Right lobe of liver (tissue), 6 donors: ENCODE data around the gene HDAC10. TPM values are rescaled to one million over a fixed set of nuclear protein-coding genes. Genes with fewer than 3 reads are reported as not detected.
A peak's percentile ranks its signal among the peaks of the same experiment; 100 is the strongest.

Experiments
- ATAC-seq, 4 donors: fragments of 200-7000 bp; cut with Tn5 transposase; one replicate each; pipeline ENCODE4 v1.9.1; 2020; ENCODE audit warnings: mild to moderate bottlenecking in 4 of 4, moderate library complexity in 4 of 4
- DNase-seq, 3 donors: peaks; one replicate each; pipeline ENCODE4 v3.0.0-alpha.2; 2020
- H3K27ac ChIP-seq, 3 donors: fragments of 200-600 bp; one replicate each; pipeline ENCODE4 v1.8.0; 2022
- H3K27me3 ChIP-seq, 2 donors: fragments of 200-600 bp; one replicate each; pipeline ENCODE4 v1.8.0; 2022
- H3K36me3 ChIP-seq, 4 donors: fragments of 200-600 bp; sonication (generic) in 1 of 4; one replicate each; pipeline versions ENCODE4 v1.5.1 to v1.8.0; 2017 to 2022; ENCODE audit warnings: control low read depth in 1 of 4
- H3K4me1 ChIP-seq, 4 donors: fragments of 200-600 bp; sonication (generic) in 1 of 4; one replicate each; pipeline versions ENCODE4 v1.5.1 to v1.8.0; 2017 to 2022; ENCODE audit warnings: control low read depth in 1 of 4
- H3K4me3 ChIP-seq, 3 donors: fragments of 200-600 bp; one replicate each; pipeline ENCODE4 v1.8.0; 2022
- H3K9me3 ChIP-seq, 4 donors: fragments of 200-600 bp; sonication (generic) in 1 of 4; one replicate each; pipeline versions ENCODE4 v1.5.1 to v1.8.0; 2017 to 2022; ENCODE audit warnings: control low read depth in 1 of 4
- POLR2A ChIP-seq: fragments of 450-650 bp; IDR thresholded peaks from one replicate; pipeline ENCODE4 v1.6.1; 2017; ENCODE audit warnings: antibody characterized with exemption, mild to moderate bottlenecking
- WGBS: methylation state at CpG from one replicate; pipeline ENCODE4 v1.1.6; 2018; ENCODE audit warnings: low coverage, low lambda C conversion rate; ENCODE audit not compliant: insufficient coverage; ENCODE audit errors: missing lambda C conversion rate; 5-methylcytosine and 5-hydroxymethylcytosine counted together
- intact Hi-C, 2 donors: fragments of 100-400 bp; cut with DNase I; formaldehyde crosslinking; loops; one replicate each; pipeline versions ENCODE4 v1.11.2 to v1.14.1; 2022
- total RNA-seq, 6 experiments: library from RNA; depleted of rRNA in 2 of 6; stranded (reverse); fragments of >200 nt in 2 of 6; fragmentation: NEBNext Ultra II Directional in 3 of 6; extraction: Animal tissue kit (Norgen Biotek cat#: 25700) in 3 of 6; gene quantifications; one replicate each; pipeline versions ENCODE4 v1.1.0 to v1.2.4, GENCODE V29; 2016 to 2023
- TF ChIP-seq, protein P1 (sequence below), 4 donors: fragments of 200-600 bp in 3 of 4; fragments of 450-650 bp in 1 of 4; IDR thresholded peaks; one replicate each; pipeline versions ENCODE4 v1.5.1 to v1.8.0; 2016 to 2022; ENCODE audit warnings: antibody characterized with exemption in 4 of 4, mild to moderate bottlenecking in 2 of 4
- donor health status: DM: no; HTN: yes; CAD: no.
- donor health status: DM: no; HTN: no; CAD: no.
- donor health status: DM: no; HTN: no; CAD: no.
- donor health status: DM: no; HTN: yes; CAD: no.
- donor health status: DM: no; HTN: yes; CAD: no.

HDAC10 gene
- total RNA-seq, 6 experiments from 2014 or later: 19.6 to 30.5 (median 23.0) TPM

DNA sequence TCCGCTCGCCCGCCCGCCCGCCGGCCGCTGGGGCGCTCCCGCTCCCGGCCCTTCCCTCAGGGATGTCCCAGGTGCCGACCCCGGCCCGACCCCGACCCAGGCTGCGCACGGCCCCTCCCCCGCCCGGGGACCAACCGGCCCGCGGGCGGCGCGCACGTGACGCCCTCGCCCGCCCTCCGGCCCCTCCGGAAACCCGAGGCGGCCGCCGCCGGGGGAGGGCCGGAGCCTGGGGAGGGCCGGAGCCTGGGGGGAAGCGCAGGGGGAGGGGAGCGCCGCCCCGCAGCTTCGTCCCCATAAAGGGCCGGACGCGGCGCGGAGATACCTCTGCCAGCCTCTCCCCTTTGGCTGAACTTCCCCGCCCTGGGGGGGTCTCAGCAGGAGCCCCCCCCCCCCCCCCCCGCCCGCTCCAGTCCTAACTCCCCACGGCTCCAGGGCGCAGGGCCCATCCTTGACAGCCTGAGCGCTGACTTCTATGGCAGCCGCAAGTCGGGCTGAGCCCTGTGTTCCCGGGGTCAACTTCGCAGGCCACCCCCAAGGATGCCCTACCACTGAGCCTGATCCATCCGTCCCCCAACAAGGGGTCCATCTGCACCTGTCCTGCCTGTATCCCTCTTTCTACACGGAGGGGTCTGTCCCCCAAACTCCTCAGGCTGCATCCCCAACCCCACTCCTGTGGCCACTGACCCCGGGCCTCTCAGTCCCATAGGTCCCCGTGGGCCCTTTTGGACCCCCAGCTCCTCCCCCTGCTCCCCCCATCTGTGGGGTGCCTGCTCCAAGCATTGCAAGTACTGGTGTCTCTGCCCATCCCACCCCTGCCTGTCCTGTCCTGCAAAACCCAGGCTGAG lies 10.8 kb upstream of the HDAC10 start, which contains the start of gene MAPK12:
TSS of gene MAPK12 (minus strand) at position 69 of the 845 bp plus-strand sequence. CDS start 174 bp downstream, outside the sequence.
- 18% methylated on average over 5 of the region's 61 CpGs for WGBS
- peaks cover 0 to 24% (median 8%) of the 10 kb centered on the region in 4 donors for H3K4me1 ChIP-seq
- no peak within 1 kb of the TSS for H3K27ac ChIP-seq
- H3K4me3 ChIP-seq: peak within 1 kb of the TSS; percentile 37 to 48 (median 42)
- no peaks in the 10 kb centered on the region for H3K9me3 ChIP-seq
- H3K36me3 ChIP-seq: no peaks in the 10 kb centered on the region
- intact Hi-C loops: no loop called here
- DNase-seq: no peak
- ATAC-seq: peak in 3 of 4 donors; percentile 9 to 27 (median 17)
- TF ChIP-seq, protein P1, sequence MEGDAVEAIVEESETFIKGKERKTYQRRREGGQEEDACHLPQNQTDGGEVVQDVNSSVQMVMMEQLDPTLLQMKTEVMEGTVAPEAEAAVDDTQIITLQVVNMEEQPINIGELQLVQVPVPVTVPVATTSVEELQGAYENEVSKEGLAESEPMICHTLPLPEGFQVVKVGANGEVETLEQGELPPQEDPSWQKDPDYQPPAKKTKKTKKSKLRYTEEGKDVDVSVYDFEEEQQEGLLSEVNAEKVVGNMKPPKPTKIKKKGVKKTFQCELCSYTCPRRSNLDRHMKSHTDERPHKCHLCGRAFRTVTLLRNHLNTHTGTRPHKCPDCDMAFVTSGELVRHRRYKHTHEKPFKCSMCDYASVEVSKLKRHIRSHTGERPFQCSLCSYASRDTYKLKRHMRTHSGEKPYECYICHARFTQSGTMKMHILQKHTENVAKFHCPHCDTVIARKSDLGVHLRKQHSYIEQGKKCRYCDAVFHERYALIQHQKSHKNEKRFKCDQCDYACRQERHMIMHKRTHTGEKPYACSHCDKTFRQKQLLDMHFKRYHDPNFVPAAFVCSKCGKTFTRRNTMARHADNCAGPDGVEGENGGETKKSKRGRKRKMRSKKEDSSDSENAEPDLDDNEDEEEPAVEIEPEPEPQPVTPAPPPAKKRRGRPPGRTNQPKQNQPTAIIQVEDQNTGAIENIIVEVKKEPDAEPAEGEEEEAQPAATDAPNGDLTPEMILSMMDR (IDR thresholded peaks at IDR 0.05): no peak
- no peak for TF ChIP-seq POLR2A
- H3K27me3 ChIP-seq: no peaks in the 10 kb centered on the region

DNA sequence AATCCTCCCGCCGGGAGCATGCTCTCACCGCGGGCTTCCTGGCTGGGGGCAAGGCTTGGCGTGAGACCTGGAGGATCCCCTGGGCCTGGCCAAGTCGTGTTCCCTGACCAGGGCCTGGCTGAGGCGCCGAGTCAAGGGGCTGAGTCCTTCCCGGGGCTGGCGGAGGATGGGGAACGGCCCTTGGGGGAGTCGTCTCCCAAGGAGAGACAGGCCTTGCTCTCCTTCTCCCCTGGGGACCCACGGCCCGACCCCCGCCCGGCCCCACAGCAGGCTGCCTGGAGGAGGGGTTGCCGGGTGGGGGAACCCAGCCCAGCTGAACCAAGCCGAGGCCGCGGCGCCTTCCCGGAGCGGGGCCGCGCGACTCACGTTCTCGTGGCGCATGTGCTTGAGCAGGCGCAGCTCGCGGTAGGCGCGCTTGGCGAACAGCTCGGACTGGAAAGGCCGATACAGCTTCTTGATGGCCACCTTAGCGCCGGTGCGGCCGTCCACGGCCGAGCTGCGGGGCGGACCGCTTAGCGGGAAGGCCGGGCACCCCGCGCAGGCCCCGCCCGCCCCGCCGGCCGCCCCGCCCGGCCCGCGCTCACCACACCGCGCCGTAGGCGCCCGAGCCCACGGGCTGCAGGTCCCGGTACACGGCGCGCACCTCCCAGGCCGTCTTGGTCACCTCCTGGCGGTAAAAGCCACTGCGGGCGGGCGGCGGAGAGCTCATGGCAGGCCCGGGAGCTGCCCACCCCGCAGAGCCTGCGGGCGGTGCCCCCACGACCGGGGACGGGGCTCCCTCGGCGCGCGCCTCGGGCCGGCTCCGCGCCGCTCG lies 9.9 kb upstream of the HDAC10 start:
- no peaks in the 10 kb centered on the region for H3K36me3 ChIP-seq
- ATAC-seq: peak in 3 of 4 donors; percentile 0 to 1 (median 1)
- H3K27ac ChIP-seq: no peak overlapping the region
- no peaks in the 10 kb centered on the region for H3K9me3 ChIP-seq
- no peak for DNase-seq
- WGBS: 20% methylated on average over 1 of the region's 92 CpGs
- H3K4me1 ChIP-seq: peaks cover 0 to 24% (median 8%) of the 10 kb centered on the region in 4 donors
- H3K27me3 ChIP-seq: no peaks in the 10 kb centered on the region
- intact Hi-C loops: no loop called here
- TF ChIP-seq POLR2A: no peak
- TF ChIP-seq, protein P1 (IDR thresholded peaks at IDR 0.05): no peak
- peak overlapping the region; percentile 37 to 48 (median 42) for H3K4me3 ChIP-seq

DNA sequence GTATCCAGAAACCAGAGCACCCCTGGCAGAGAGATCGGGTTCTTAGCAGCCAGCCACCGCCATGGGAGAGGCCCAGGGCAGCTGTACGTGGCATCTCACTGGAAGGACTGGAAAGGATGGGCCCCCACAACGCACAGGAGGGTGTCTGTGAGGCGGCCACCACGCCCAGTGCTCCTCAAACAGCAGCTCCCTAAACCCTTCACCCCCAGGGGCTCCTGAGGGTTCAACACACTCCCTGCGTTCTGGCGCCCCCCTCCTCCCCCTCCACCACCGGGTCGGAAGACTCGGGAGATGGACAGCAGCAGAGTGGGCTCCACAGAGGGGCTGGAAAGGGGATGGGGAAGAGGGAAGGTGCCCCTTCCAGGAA lies 9.4 kb upstream of the HDAC10 start:
- Histone ChIP-seq H3K4me3 (peak overlapping the region in 2 of 3 donors; percentile 42 to 48), H3K9me3 (no peaks in the 10 kb centered on the region), H3K4me1 (peaks cover 0 to 24% (median 8%) of the 10 kb centered on the region in 4 donors), H3K27me3 (no peaks in the 10 kb centered on the region), H3K36me3 (no peaks in the 10 kb centered on the region), H3K27ac (no peak overlapping the region)
- DNase-seq (no peak), ATAC-seq (no peak)
- no CpG with 5 or more reads among the region's 11 CpGs for WGBS
- no peak for TF ChIP-seq POLR2A
- TF ChIP-seq, protein P1 (IDR thresholded peaks at IDR 0.05): no peak
- intact Hi-C loops: no loop called here

DNA sequence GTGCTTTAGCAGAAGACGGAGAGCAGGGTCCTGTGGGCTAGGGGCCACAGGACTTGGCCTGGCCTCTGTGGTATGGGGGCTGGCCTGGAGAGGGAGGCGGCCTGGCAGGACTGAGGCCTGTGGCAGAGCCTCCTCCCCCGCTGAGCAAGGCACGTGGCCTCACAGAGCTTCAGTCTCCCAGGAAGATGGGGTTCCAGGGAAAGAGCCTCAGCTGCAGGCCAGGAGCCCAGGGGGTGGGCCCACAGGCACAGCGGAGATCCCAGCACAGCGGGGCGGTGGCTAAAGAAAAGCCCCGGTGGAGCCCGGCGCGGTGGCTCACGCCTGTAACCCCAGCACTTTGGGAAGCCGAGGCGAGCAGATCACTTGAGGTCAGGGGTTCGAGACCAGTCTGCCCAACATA lies 8.2 kb upstream of the HDAC10 start:
- 96% methylated on average over 11 of the region's 15 CpGs for WGBS
- H3K4me3 ChIP-seq: no peak overlapping the region
- no peaks in the 10 kb centered on the region for H3K27me3 ChIP-seq
- no peaks in the 10 kb centered on the region for H3K9me3 ChIP-seq
- TF ChIP-seq POLR2A: no peak
- TF ChIP-seq, protein P1 (IDR thresholded peaks at IDR 0.05): no peak
- ATAC-seq (no peak), DNase-seq (no peak)
- H3K36me3 ChIP-seq: no peaks in the 10 kb centered on the region
- peaks cover 0 to 24% (median 8%) of the 10 kb centered on the region in 4 donors for H3K4me1 ChIP-seq
- intact Hi-C loops: no loop called here
- H3K27ac ChIP-seq: no peak overlapping the region
